Endothelial cell of umbilical vein (primary cell): Measurements from ENCODE around the gene CACNA2D1.

Experiments used
- CTCF ChIP-seq, 2 donors: IDR thresholded peaks; 1 replicate in 1 of 2; 2 replicates in 1 of 2; pipeline ENCODE4 v1.5.1; 2011; ENCODE audit warnings: low read length in 2 of 2, mild to moderate bottlenecking in 2 of 2, moderate library complexity in 2 of 2, control low read depth in 1 of 2, inconsistent platforms in 1 of 2, low read depth in 1 of 2; ENCODE audit not compliant: insufficient read depth in 1 of 2; ENCODE audit errors: extremely low read depth in 1 of 2
- EZH2 ChIP-seq: IDR thresholded peaks from 2 replicates; pipeline ENCODE4 v1.6.1; 2012; ENCODE audit warnings: borderline replicate concordance, low read depth, mild to moderate bottlenecking, moderate library complexity, low read length, inconsistent platforms; ENCODE audit not compliant: severe bottlenecking
- JUN ChIP-seq: IDR thresholded peaks from 2 replicates; pipeline ENCODE4 v1.6.1; 2011; ENCODE audit warnings: borderline replicate concordance, low read depth; ENCODE audit not compliant: insufficient read length, insufficient read depth
- MAX ChIP-seq: IDR thresholded peaks from 2 replicates; pipeline ENCODE4 v1.6.1; 2011; ENCODE audit not compliant: insufficient read depth, insufficient read length
- POLR2A ChIP-seq: IDR thresholded peaks from 2 replicates; pipeline ENCODE4 v1.6.1; 2012; ENCODE audit warnings: low read depth, mild to moderate bottlenecking, control low read depth, low read length
- POLR2AphosphoS5 ChIP-seq: IDR thresholded peaks from 2 replicates; pipeline ENCODE4 v1.6.1; 2012; ENCODE audit warnings: low read depth, mild to moderate bottlenecking, control low read depth, low read length, moderate library complexity; ENCODE audit not compliant: insufficient read depth

GRCh38 chr7:82312646-82313045 lies 130.9 kb downstream of the CACNA2D1 start:
- no peak for TF ChIP-seq CTCF (IDR thresholded peaks at IDR 0.05; ENCODE audit: extremely low read depth in 1 of 2, insufficient read depth in 1 of 2, low read depth in 1 of 2, low read length in 2 of 2)
- no peak for TF ChIP-seq EZH2
- TF ChIP-seq POLR2AphosphoS5: no peak
- no peak for TF ChIP-seq JUN
- TF ChIP-seq POLR2A: no peak
- TF ChIP-seq MAX: no peak
